NCI-H187 (cell line): ENCODE measurements around the gene EPB41L1.
"Not testable (repeated sequence)": the region's sequence is repeated elsewhere in the genome, so short reads cannot be mapped to it uniquely, and the experiment has no call there.

Source experiments
- DNase-seq, 2 experiments: peaks; one replicate each; lab custom pipeline; 2025; lab: John Stamatoyannopoulos, UW

Gene EPB41L1

GRCh38 chr20:36126836-36127527 is 27.6 kb upstream of the EPB41L1 start:
- no peak for DNase-seq

DNA sequence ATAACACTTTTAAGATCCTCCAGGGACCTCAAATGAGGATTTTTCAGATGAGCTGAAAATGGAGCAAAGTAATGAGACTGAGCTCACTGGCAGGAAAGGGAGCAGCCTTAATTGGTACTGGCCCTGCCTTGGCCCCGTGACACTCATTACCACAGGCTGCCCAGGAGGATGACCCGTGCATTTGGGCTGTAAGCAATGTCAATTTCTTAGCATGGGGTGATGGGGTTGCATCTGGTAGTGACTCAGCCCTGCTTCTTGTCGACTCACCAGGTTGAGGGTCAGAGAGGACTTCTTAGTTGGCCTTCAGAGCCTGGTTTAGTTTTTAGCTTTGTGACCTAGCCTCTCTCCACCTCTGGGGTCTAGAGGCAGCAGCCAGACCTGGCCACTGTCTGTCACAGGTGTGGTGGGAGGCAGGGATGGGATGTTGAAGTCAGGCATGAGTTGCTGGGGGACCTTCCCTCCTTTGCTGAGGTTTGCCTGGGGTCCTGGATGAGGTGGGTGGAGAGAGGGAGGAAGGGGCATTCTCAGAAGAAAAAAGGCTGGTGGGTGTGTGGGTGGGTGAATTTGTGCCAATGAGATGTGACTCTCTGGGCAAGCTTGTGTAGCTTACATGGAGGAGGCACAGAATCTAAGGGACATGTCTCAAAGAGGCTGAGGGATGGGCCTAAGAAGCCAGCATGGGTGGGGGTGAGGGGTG is 25.9 kb upstream of the EPB41L1 start:
- DNase-seq: no peak

DNA sequence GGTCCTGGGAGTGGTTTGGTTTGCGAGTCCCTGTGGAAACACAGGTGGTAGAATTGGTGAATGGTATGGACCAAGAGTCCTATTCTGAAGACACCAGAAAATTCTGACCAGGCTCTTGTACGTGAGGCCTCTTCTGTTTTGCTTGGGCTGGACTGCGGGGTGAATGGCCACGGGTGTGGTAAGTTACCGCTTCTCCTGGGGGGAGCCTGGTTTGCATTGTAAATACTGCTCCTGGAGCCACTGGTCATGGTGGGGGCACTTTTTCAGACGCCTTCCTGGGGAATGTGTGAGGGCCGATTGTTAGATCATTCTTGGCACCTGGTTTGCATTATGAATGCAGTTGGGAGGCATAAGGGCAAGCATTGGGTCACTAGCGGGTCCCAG is 25.4 kb upstream of the EPB41L1 start:
- DNase-seq: no peak

DNA sequence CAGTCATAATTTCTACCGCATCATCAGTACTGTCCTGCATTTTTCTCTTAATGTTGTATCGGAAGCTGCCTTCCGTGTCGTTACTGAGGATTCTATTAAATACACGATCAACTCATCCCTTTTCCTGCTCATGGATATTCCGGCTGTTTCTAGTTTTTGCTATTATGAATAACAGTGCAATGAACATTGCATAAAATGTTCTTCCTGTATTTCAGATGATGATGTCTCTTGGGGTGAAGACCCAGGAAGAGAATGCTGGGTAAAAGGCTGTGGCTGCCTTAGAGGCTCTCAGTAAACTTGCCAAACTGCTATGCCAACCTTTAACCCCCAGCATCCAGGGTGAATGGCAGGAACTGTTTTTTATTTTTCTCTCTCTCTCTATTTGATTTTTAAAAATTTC is 24.1 kb upstream of the EPB41L1 start:
- DNase-seq: no peak

- no peak for DNase-seq
Observed at GRCh38 chr20:36132802-36133211, 21.7 kb upstream of the EPB41L1 start.

GRCh38 chr20:36133821-36134220 is 20.7 kb upstream of the EPB41L1 start:
- no peak for DNase-seq

- DNase-seq: no peak
Observed at GRCh38 chr20:36135159-36135558, 19.4 kb upstream of the EPB41L1 start.

- no peak for DNase-seq
Observed at GRCh38 chr20:36135821-36136220, 18.7 kb upstream of the EPB41L1 start.

- not testable (repeated sequence) for DNase-seq
Observed at GRCh38 chr20:36137313-36137712, 17.2 kb upstream of the EPB41L1 start.

DNA sequence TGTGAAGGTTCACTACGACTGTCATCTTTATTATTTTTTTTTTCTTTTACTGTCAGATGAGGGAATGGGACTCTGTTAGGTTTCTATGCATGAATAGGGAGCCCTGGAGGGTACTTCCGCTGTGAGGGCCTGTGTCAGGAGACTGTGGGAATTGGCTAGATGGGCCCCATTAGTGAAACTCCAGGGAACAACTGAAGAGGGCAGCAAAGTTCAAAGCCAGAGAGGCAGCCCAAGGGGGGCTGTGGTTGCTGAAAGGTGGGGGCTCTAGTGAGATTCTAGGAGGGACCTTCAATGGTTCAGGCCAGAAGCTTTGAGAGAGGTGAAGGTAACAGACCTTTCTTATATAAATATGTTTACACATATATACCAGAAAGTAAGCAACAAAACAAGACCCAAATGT is 13.2 kb upstream of the EPB41L1 start:
- no peak for DNase-seq

- no peak for DNase-seq
Observed at GRCh38 chr20:36144336-36144735, 10.2 kb upstream of the EPB41L1 start.

DNA sequence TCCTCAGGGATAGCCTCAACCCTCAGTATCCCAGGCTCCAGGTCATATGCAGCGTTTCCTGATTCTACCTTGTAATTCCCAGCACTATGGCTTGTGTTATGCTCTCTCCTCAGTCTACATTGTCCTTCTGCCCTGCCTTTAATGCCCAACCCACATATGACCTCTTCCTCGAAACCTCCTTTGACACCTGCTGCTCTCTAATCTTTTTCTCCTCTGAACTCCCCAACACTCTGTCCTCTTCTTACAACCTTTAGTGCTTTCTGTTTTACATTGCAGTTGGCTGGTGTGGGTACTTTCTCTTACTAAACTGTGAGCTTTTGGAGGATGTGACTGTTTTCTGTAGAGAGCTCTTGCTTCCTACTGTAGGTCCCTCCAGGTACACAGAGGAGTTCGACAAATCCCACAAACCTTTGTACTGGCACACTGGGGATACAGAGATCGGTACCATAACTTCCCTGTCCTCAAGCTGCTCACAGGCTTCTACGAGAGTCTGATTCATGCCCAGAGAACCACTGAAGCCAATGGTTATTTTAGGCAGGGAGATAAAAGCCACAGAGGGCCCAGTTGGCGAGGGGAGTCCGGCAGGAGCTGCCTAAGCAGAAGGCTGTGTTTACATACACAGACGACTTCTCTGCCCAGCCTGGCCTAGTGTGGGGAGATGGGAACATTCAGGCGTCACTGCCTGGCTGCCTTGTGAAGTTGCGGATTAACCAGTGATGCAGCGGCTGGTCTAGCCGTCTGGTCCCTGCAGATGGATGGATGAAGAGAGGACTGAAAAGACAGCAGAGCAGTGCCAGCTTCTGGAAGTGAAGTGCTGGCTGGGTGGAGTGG is 8.4 kb upstream of the EPB41L1 start:
- no peak for DNase-seq

DNA sequence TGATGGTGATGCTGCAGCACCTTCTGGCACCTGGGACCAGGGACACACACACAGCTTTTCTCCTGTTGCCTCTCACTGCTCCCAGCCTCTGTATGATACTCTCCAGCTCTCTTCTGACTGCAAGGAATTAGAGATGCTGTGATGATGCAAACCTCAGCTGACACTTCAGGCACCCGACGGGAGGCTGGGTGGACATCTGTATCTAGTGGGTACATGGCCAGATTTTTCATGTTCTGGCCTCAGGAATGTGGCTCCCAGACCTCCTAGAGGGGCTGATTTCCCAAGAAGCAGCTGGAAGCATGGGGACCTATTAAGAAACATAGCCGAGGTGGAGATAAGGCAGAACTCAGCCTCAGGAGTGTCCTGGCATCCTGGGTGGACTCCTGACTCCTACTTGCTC is 6.8 kb upstream of the EPB41L1 start:
- no peak for DNase-seq

DNA sequence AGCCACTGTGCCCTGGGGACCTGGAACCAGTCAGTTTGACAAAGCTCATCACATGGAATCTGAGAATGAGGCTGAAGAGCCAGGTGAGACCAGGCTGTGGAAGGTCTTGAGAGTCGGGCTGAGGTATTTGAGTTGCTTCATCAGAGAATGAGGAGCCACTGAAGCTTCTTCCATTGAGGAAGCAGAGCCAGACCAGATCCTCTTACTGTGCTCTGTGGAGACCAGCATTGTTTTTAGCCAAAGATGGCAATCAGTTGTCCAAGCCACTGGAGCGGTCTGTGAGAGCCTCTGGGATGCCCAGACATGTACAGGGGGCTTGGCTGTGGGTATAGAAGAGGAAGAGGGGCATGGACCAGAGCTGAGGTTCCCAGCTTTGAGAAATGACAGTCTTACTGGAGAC is 6.1 kb upstream of the EPB41L1 start:
- DNase-seq: no peak

GRCh38 chr20:36149012-36149411 is 5.5 kb upstream of the EPB41L1 start:
- DNase-seq: no peak

DNA sequence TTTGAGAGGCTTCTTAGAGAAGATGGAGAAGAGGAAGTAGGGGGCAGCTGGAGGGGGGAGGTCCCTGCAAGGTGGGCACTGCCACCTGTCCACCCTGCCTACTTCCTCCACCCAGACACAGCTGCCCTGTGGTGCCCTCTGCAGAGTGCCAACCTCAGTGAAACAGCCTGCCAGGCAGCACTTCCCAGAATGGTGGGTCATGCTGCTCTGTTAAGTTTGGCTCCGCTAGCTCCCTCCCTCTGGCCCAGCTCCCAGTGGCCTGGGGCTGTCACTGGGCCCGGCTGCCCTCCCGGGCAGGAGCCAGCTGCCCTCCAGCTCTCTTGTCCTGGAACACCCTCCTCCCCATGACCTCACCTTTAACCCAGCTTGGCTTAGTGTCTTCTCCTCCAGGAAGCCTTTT is 5.1 kb upstream of the EPB41L1 start:
- no peak for DNase-seq

GRCh38 chr20:36150489-36150846 is 4.1 kb upstream of the EPB41L1 start:
- no peak for DNase-seq

DNA sequence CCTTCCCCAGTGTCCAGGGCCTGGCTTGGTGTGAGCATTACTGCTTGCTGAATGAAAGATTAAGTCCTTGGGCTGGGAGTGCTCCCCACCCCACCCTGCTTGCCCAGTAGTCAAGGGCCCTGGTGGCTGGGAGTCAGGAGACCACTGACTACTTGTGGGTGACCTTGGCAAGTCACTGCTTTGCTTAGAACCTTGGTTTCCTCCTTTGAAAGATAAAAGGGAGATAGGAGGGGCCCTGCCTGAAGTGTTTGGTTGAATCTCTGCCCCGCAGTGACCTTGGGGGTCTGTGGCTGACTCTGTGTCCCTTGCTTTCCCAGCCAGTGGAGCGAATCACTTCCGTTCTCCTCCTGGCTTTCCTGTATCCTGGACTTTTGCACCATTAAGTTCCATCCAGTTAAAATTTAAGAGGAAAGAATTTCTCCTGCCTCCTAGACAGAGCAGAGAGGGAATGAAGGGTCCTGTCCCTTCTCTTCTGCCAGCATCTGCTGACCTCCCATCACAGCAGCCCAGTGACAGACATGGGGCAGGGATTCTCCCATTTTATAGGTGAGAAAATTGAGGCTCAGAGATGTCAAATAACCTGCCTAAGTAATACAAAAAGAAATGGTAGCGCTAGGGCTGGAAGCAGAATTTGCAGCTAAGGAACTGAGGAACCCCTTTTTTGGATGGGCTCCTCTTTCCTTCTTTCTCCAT is 3.5 kb upstream of the EPB41L1 start:
- no peak for DNase-seq

GRCh38 chr20:36152261-36152660 is 2.3 kb upstream of the EPB41L1 start:
- DNase-seq: no peak

GRCh38 chr20:36153204-36153603 is 1.3 kb upstream of the EPB41L1 start:
- no peak for DNase-seq

- DNase-seq: peak; percentile 17 to 81
Observed at GRCh38 chr20:36153736-36154699, 522 bp upstream of the EPB41L1 start.
